A549 (cell line): Measurements from ENCODE around the gene RALGDS. TPM values are rescaled to one million over a fixed set of nuclear protein-coding genes. Genes with fewer than 3 reads are reported as not detected.
A peak's percentile ranks its signal among the peaks of the same experiment; 100 is the strongest.

Experiments used
- ATAC-seq, 2 experiments: fragments of 200-7000 bp in 1 of 2; fragments of >200 bp in 1 of 2; cut with Nextera tagmentation in 1 of 2; cut with Tn5 transposase in 1 of 2; 3 replicates each; pipeline versions ENCODE4 v1.8.0 to v1.9.1; 2018 to 2020; ENCODE audit warnings: mild to moderate bottlenecking in 1 of 2, moderate library complexity in 1 of 2
- CTCF ChIA-PET: fragments of 300-600 bp; sonication (Branson Sonifier 250); formaldehyde crosslinking; extraction: SDS; loops from one replicate; lab custom pipeline; 2021; ENCODE audit warnings: antibody characterized with exemption, inconsistent platforms; lab: Yijun Ruan, JAX
- POLR2A ChIA-PET: fragments of 350-600 bp; formaldehyde crosslinking; extraction: SDS; loops from one replicate; lab custom pipeline; 2021; ENCODE audit warnings: antibody characterized with exemption, inconsistent platforms; lab: Yijun Ruan, JAX
- DNase-seq, 2 experiments: peaks; one replicate each; pipeline versions ENCODE4 v3.0.0 to v3.0.0-alpha.2; 2011 to 2016; ENCODE audit warnings: low read depth in 1 of 2, low spot score in 1 of 2
- FAIRE-seq: peaks from 2 replicates; lab custom pipeline; 2011; peaks lifted over from hg19 to GRCh38; lab: Jason Lieb, UNC
- H3K27ac ChIP-seq, 2 experiments: fragments of >200 bp; sonication (Bioruptor Twin); formaldehyde crosslinking; 3 replicates each; pipeline ENCODE4 v1.5.1; 2016 to 2017
- H3K4me1 ChIP-seq: fragments of >200 bp; sonication (Bioruptor Twin); formaldehyde crosslinking; 3 replicates; pipeline ENCODE4 v1.6.1; 2016
- H3K4me2 ChIP-seq: fragments of >200 bp; sonication (Bioruptor Twin); formaldehyde crosslinking; 3 replicates; pipeline ENCODE4 v1.6.1; 2016
- H3K4me3 ChIP-seq: fragments of >200 bp; sonication (Bioruptor Twin); formaldehyde crosslinking; 3 replicates; pipeline ENCODE4 v1.5.1; 2016
- H3K9me3 ChIP-seq: fragments of >200 bp; sonication (Bioruptor Twin); formaldehyde crosslinking; 3 replicates; pipeline ENCODE4 v1.6.1; 2016
- BHLHE40 ChIP-seq: IDR thresholded peaks from 2 replicates; pipeline ENCODE4 v1.6.1; 2012; ENCODE audit warnings: low read depth, low read length, inconsistent platforms
- CBX8 ChIP-seq: fragments of 200-600 bp; sonication (generic); IDR thresholded peaks from 2 replicates; pipeline ENCODE4 v1.6.1; 2016
- CHD2 ChIP-seq: fragments of 150-350 bp; IDR thresholded peaks from 2 replicates; pipeline ENCODE4 v1.6.1; 2014; ENCODE audit warnings: low read length; ENCODE audit not compliant: partially characterized antibody
- CTCF ChIP-seq: fragments of >200 bp; sonication (Bioruptor Twin); formaldehyde crosslinking; IDR thresholded peaks from 3 replicates; pipeline ENCODE4 v1.5.1; 2016
- EHMT2 ChIP-seq: fragments of 200-600 bp; sonication (generic); IDR thresholded peaks from 2 replicates; pipeline ENCODE4 v1.6.1; 2016; ENCODE audit warnings: antibody characterized with exemption, low read depth, mild to moderate bottlenecking, moderate library complexity
- ESRRA ChIP-seq: fragments of 150-350 bp; IDR thresholded peaks from 2 replicates; pipeline ENCODE4 v1.6.1; 2014; ENCODE audit warnings: mild to moderate bottlenecking, low read length, borderline replicate concordance
- FOSB ChIP-seq: fragments of 250-450 bp; sonication (Bioruptor Pico); IDR thresholded peaks from 2 replicates; pipeline ENCODE4 v1.5.0; 2020; ENCODE audit warnings: mild to moderate bottlenecking, moderate library complexity
- GATA3 ChIP-seq: IDR thresholded peaks from 2 replicates; pipeline ENCODE4 v1.6.1; 2012; ENCODE audit warnings: borderline replicate concordance
- HDAC2 ChIP-seq: fragments of 200-600 bp; sonication (generic); IDR thresholded peaks from 2 replicates; pipeline ENCODE4 v1.6.1; 2016
- HES2 ChIP-seq: fragments of >200 bp; sonication (Bioruptor Twin); formaldehyde crosslinking; IDR thresholded peaks from 2 replicates; pipeline ENCODE4 v1.6.1; 2016
- HOXA7 ChIP-seq: fragments of 250-450 bp; sonication (Bioruptor Pico); IDR thresholded peaks from 2 replicates; pipeline ENCODE4 v1.5.0; 2020; ENCODE audit warnings: mild to moderate bottlenecking, moderate library complexity
- MYC ChIP-seq: IDR thresholded peaks from 2 replicates; pipeline ENCODE4 v1.6.1; 2012; ENCODE audit warnings: mild to moderate bottlenecking, inconsistent platforms, low read length, improper control_type of control experiment, borderline replicate concordance
- NR3C1 ChIP-seq: fragments of >200 bp; sonication (Bioruptor Twin); formaldehyde crosslinking; IDR thresholded peaks from 3 replicates; pipeline ENCODE4 v1.6.1; 2017
- PBX3 ChIP-seq: IDR thresholded peaks from 2 replicates; pipeline ENCODE4 v1.6.1; 2012
- POLR2A ChIP-seq: IDR thresholded peaks from 2 replicates; pipeline ENCODE4 v1.6.1; 2012; ENCODE audit warnings: mild to moderate bottlenecking, low read length
- POLR2AphosphoS2 ChIP-seq: conservative IDR thresholded peaks from 2 replicates; pipeline ENCODE4 v1.6.1; 2012; ENCODE audit warnings: low read length, improper control_type of control experiment, inconsistent platforms
- RCOR1 ChIP-seq: fragments of 150-350 bp; IDR thresholded peaks from 2 replicates; pipeline ENCODE4 v1.6.1; 2014; ENCODE audit warnings: antibody characterized with exemption, low read length, low read depth
- RNF2 ChIP-seq: fragments of 200-600 bp; sonication (generic); IDR thresholded peaks from 2 replicates; pipeline ENCODE4 v1.6.1; 2016; ENCODE audit warnings: low read depth, mild to moderate bottlenecking, antibody characterized with exemption, moderate library complexity, borderline replicate concordance
- ZC3H11A ChIP-seq: fragments of 450-650 bp; IDR thresholded peaks from 2 replicates; pipeline ENCODE4 v1.6.1; 2014; ENCODE audit warnings: antibody characterized with exemption, mild to moderate bottlenecking
- ZFP36 ChIP-seq: fragments of 450-650 bp; IDR thresholded peaks from 2 replicates; pipeline ENCODE4 v1.6.1; 2014; ENCODE audit warnings: borderline replicate concordance; ENCODE audit not compliant: partially characterized antibody
- ZNF302 ChIP-seq: fragments of 250-450 bp; sonication (Bioruptor Pico); IDR thresholded peaks from 2 replicates; pipeline ENCODE4 v1.9.0; 2021; ENCODE audit warnings: inconsistent platforms, mild to moderate bottlenecking, moderate library complexity
- ZSCAN20 ChIP-seq: fragments of 250-450 bp; sonication (Bioruptor Pico); IDR thresholded peaks from 2 replicates; pipeline ENCODE4 v1.8.0; 2022; ENCODE audit warnings: mild to moderate bottlenecking, moderate library complexity
- WGBS: methylation state at CpG from one replicate; pipeline ENCODE4 v1.1.6; 2017; ENCODE audit errors: missing lambda C conversion rate; 5-methylcytosine and 5-hydroxymethylcytosine counted together
- polyA plus RNA-seq, 4 experiments: library from polyadenylated mRNA; depleted of rRNA in 3 of 4; stranded (reverse); fragments of >200 nt; fragmentation: RNase III in 1 of 4; extraction: RNeasy Plus Mini Kit Qiagen cat#74134 plus additional on column Dnase treatment in 1 of 4; gene quantifications; 2 replicates in 3 of 4; 3 replicates in 1 of 4; pipeline ENCODE4 v1.2.3, GENCODE V29; 2011 to 2017

Gene RALGDS
- polyA plus RNA-seq, 2 of the 4 experiments (the other 2 are of a cell fraction), result 8.9 to 12.1 TPM

- ChIA-PET POLR2A (no interaction called here), CTCF (interaction anchor here (0.7 to 39.2 kb wide), 3 partner anchors 14 to 234 kb away, joined by 3 to 1284 read pairs (median 200); partner anchors contain the start of gene RALGDS)
- TF ChIP-seq RNF2 (no peak), CBX8 (no peak), RCOR1 (no peak), NR3C1 (no peak), GATA3 (no peak), BHLHE40 (no peak), HDAC2 (no peak), ZNF302 (CRISPR knock-in tag) (no peak), ZC3H11A (no peak), POLR2AphosphoS2 (no peak), HES2 (no peak), ZFP36 (no peak), FOSB (CRISPR knock-in tag) (no peak), CTCF (no peak), MYC (no peak)
- no peak for DNase-seq
- no peak overlapping the region for H3K4me3 ChIP-seq
- no peak for ATAC-seq
- peaks cover 60% of the 10 kb centered on the region for H3K4me1 ChIP-seq
- no peak for FAIRE-seq
- H3K9me3 ChIP-seq, result no peaks in the 10 kb centered on the region
- 87% methylated on average over 16 of the region's 16 CpGs for WGBS
- peak overlapping the region; percentile 7; the same call in 1 of the 3 replicates for H3K4me2 ChIP-seq
- H3K27ac ChIP-seq, result 0 out of 6 replicates have a peak overlapping the region, but pooled peaks of 1 of the 2 experiments have one; percentile 27
Observed at GRCh38 chr9:133132174-133132573, 11.1 kb upstream of the RALGDS start.

GRCh38 chr9:133131506-133131905, 10.5 kb upstream of the RALGDS start:
- DNase-seq, result no peak
- Histone ChIP-seq H3K9me3 (no peaks in the 10 kb centered on the region), H3K4me2 (peak overlapping the region; percentile 27), H3K4me1 (peaks cover 58% of the 10 kb centered on the region), H3K27ac (peak overlapping the region in 1 of 2 experiments; percentile 27; a peak in 1 of 6 replicates), H3K4me3 (no peak overlapping the region)
- no peak for TF ChIP-seq CHD2
- no peak for TF ChIP-seq ZSCAN20
- POLR2A ChIA-PET, result no interaction called here
- FAIRE-seq, result no peak
- WGBS, result 71% methylated on average over 5 of the region's 5 CpGs
- CTCF ChIA-PET, result interaction anchor here (0.9 to 39.2 kb wide), 3 partner anchors 14 to 25 kb away, joined by 3 to 1284 read pairs (median 108); partner anchors contain the start of gene RALGDS
- no peak for ATAC-seq

GRCh38 chr9:133130685-133131244, 9.7 kb upstream of the RALGDS start:
- no peak for ATAC-seq
- no peak for FAIRE-seq
- Histone ChIP-seq H3K27ac (0 out of 6 replicates have a peak overlapping the region, but pooled peaks of 1 of the 2 experiments have one; percentile 27), H3K4me3 (no peak overlapping the region), H3K4me1 (peaks cover 51% of the 10 kb centered on the region), H3K4me2 (no peak overlapping the region), H3K9me3 (no peaks in the 10 kb centered on the region)
- ChIA-PET CTCF (interaction anchor here (0.9 to 39.2 kb wide), 3 partner anchors 15 to 26 kb away, joined by 3 to 1284 read pairs (median 108); partner anchors contain the start of gene RALGDS), POLR2A (no interaction called here)
- DNase-seq, result no peak
- TF ChIP-seq POLR2A, result no peak
- no peak for TF ChIP-seq MYC
- no peak for TF ChIP-seq CTCF
- no peak for TF ChIP-seq EHMT2
- no peak for TF ChIP-seq HOXA7
- no peak for TF ChIP-seq ESRRA
- no peak for TF ChIP-seq PBX3
- 79% methylated on average over 6 of the region's 10 CpGs for WGBS
